ENCODE data around the gene TRIM46. TPM values are rescaled to one million over a fixed set of nuclear protein-coding genes. Genes with fewer than 3 reads are reported as not detected.
"Not testable (repeated sequence)": the region's sequence is repeated elsewhere in the genome, so short reads cannot be mapped to it uniquely, and the experiment has no call there.

The TRIM46 gene
- polyA plus RNA-seq, 2 donors: 0.19 to 0.47 TPM

DNA sequence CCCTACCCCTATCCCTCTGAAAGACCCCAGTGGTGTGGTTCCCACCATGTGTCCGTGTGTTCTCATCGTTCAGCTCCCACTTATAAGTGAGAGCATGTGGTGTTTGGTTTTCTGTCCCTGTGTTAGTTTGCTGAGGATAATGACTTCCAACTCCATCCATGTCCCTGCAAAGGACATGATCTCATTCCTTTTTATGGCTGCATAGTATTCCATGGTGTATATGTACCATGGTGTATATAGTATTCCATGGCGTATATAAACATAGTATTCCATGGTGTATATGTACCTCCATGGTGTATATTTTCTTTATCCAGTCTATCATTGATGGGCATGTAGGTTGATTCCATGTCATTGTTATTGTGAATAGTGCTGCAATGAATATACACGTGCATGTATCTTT is 9.9 kb upstream of the TRIM46 start:
- H3K36me3 ChIP-seq (ENCODE audit: control insufficient read depth in 2 of 2, insufficient read depth in 2 of 2, low read length in 1 of 2); H3K9me3 ChIP-seq (ENCODE audit: control insufficient read depth in 2 of 2, insufficient read depth in 1 of 2, low read depth in 1 of 2, low read length in 1 of 2); H3K27me3 ChIP-seq (ENCODE audit: control insufficient read depth in 1 of 2, insufficient read depth in 2 of 2, low read length in 2 of 2); H3K27ac ChIP-seq (ENCODE audit: low read depth in 2 of 2, low read length in 1 of 2); H3K4me1 ChIP-seq (ENCODE audit: control insufficient read depth in 2 of 2, insufficient read depth in 2 of 2, low read length in 1 of 2); H3K4me3 ChIP-seq (ENCODE audit: low read depth in 1 of 2, low read length in 2 of 2): not testable (repeated sequence)
- WGBS, 2 donors: 95 to 97% methylated on average over 4 of the region's 4 CpGs

- not testable (repeated sequence) for H3K27me3 ChIP-seq (ENCODE audit: control insufficient read depth in 1 of 2, insufficient read depth in 2 of 2, low read length in 2 of 2); H3K27ac ChIP-seq (ENCODE audit: low read depth in 2 of 2, low read length in 1 of 2); H3K4me1 ChIP-seq (ENCODE audit: control insufficient read depth in 2 of 2, insufficient read depth in 2 of 2, low read length in 1 of 2); H3K4me3 ChIP-seq (ENCODE audit: low read depth in 1 of 2, low read length in 2 of 2); H3K9me3 ChIP-seq (ENCODE audit: control insufficient read depth in 2 of 2, insufficient read depth in 1 of 2, low read depth in 1 of 2, low read length in 1 of 2); H3K36me3 ChIP-seq (ENCODE audit: control insufficient read depth in 2 of 2, insufficient read depth in 2 of 2, low read length in 1 of 2)
- WGBS, 2 donors: 89 to 96% methylated on average over 10 to 11 of the region's 11 CpGs
These were observed 9.0 kb upstream of the TRIM46 start for GRCh38 chr1:155164625-155165024.

GRCh38 chr1:155166051-155166470 is 7.6 kb upstream of the TRIM46 start:
- no peaks in the 10 kb centered on the region for H3K9me3 ChIP-seq (ENCODE audit: control insufficient read depth in 2 of 2, insufficient read depth in 1 of 2, low read depth in 1 of 2, low read length in 1 of 2)
- H3K27ac ChIP-seq (ENCODE audit: low read depth in 2 of 2, low read length in 1 of 2): no peak overlapping the region
- H3K4me1 ChIP-seq (ENCODE audit: control insufficient read depth in 2 of 2, insufficient read depth in 2 of 2, low read length in 1 of 2): peaks cover 0 to 3% of the 10 kb centered on the region in 2 donors
- peaks cover 0 to 11% of the 10 kb centered on the region in 2 donors for H3K36me3 ChIP-seq (ENCODE audit: control insufficient read depth in 2 of 2, insufficient read depth in 2 of 2, low read length in 1 of 2)
- no peak overlapping the region for H3K4me3 ChIP-seq (ENCODE audit: low read depth in 1 of 2, low read length in 2 of 2)
- 53 to 55% methylated on average over 8 of the region's 8 CpGs for WGBS, 2 donors
- no peaks in the 10 kb centered on the region for H3K27me3 ChIP-seq (ENCODE audit: control insufficient read depth in 1 of 2, insufficient read depth in 2 of 2, low read length in 2 of 2)

- peaks cover 0 to 3% of the 10 kb centered on the region in 2 donors for H3K4me1 ChIP-seq (ENCODE audit: control insufficient read depth in 2 of 2, insufficient read depth in 2 of 2, low read length in 1 of 2)
- peaks cover 0 to 11% of the 10 kb centered on the region in 2 donors for H3K36me3 ChIP-seq (ENCODE audit: control insufficient read depth in 2 of 2, insufficient read depth in 2 of 2, low read length in 1 of 2)
- no peak overlapping the region for H3K4me3 ChIP-seq (ENCODE audit: low read depth in 1 of 2, low read length in 2 of 2)
- 46 to 52% methylated on average over 20 to 27 of the region's 27 CpGs for WGBS, 2 donors
- no peaks in the 10 kb centered on the region for H3K27me3 ChIP-seq (ENCODE audit: control insufficient read depth in 1 of 2, insufficient read depth in 2 of 2, low read length in 2 of 2)
- peak overlapping the region; percentile 45 to 57 for H3K27ac ChIP-seq (ENCODE audit: low read depth in 2 of 2, low read length in 1 of 2)
- no peaks in the 10 kb centered on the region for H3K9me3 ChIP-seq (ENCODE audit: control insufficient read depth in 2 of 2, insufficient read depth in 1 of 2, low read depth in 1 of 2, low read length in 1 of 2)
These were observed 7.0 kb upstream of the TRIM46 start for GRCh38 chr1:155166471-155167165.

DNA sequence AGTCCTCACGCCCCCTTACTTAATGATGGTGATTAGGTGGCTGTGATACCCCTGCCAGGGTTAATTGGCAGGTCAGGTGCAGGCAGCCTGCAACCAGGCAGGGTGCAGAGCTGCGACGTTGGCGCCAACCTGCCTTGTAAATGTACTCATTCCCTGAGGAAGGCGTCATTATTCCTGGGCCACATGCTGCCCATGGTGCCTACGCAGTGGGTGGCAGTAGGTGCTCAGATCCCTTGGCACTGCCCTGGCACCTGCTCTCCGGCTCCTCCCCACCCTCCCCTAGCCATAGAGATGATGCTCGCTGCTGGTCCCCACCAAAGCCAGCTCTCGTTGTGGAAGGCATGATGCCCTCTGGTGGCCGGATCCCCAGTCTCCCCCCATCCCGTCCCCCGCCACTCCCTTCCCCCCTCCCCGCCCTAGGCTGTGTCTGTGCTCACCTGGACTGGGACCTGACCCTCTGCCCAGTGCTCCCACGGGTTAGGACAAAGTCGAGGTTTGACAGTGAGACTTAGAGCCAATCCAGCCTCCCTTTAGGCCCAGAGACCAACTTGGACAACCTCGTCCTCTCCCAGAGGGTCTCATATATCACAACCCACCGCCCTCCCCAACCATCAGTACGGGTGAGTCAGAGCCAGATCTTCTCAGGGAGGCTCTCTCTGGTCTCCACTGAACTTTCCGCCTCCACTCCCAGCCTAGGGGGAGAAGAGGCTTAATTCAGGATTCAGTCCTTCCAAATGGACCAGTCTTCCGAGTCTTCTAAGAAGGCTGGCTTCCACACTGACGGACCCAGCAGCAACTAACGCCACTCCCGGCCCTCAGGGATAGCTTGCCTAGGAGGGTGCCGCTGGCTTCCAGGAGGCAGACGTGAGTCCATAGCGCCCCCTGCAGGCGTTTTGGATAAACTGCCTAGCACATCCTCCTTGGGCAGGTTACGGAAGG is 6.2 kb upstream of the TRIM46 start:
- Histone ChIP-seq H3K4me3 (ENCODE audit: low read depth in 1 of 2, low read length in 2 of 2) (no peak overlapping the region), H3K4me1 (ENCODE audit: control insufficient read depth in 2 of 2, insufficient read depth in 2 of 2, low read length in 1 of 2) (peaks cover 0 to 3% of the 10 kb centered on the region in 2 donors), H3K27ac (ENCODE audit: low read depth in 2 of 2, low read length in 1 of 2) (peak overlapping the region; percentile 45 to 60), H3K9me3 (ENCODE audit: control insufficient read depth in 2 of 2, insufficient read depth in 1 of 2, low read depth in 1 of 2, low read length in 1 of 2) (no peaks in the 10 kb centered on the region), H3K36me3 (ENCODE audit: control insufficient read depth in 2 of 2, insufficient read depth in 2 of 2, low read length in 1 of 2) (peaks cover 0 to 11% of the 10 kb centered on the region in 2 donors), H3K27me3 (ENCODE audit: control insufficient read depth in 1 of 2, insufficient read depth in 2 of 2, low read length in 2 of 2) (no peaks in the 10 kb centered on the region)
- 7 to 8% methylated on average over 28 of the region's 28 CpGs for WGBS, 2 donors

DNA sequence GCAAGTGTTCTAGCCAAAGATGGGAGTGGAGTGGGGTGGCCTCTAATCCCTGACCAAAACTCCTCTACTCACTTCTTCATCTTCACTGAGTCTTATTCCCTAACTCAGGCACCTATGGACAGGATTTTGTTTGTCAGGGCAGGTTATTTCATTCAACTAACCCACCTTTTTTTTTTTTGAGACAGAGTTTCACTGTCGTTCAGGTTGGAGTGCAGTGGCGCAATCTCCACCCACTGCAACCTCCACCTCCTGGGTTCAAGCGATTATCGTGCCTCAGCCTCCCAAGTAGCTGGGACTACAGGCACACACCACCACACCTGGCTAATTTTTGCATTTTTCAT is 5.6 kb upstream of the TRIM46 start:
- peaks cover 0 to 11% of the 10 kb centered on the region in 2 donors for H3K36me3 ChIP-seq (ENCODE audit: control insufficient read depth in 2 of 2, insufficient read depth in 2 of 2, low read length in 1 of 2)
- WGBS, 2 donors: 42% methylated on average over 4 of the region's 4 CpGs
- not testable (repeated sequence) for H3K27ac ChIP-seq (ENCODE audit: low read depth in 2 of 2, low read length in 1 of 2); H3K27me3 ChIP-seq (ENCODE audit: control insufficient read depth in 1 of 2, insufficient read depth in 2 of 2, low read length in 2 of 2); H3K9me3 ChIP-seq (ENCODE audit: control insufficient read depth in 2 of 2, insufficient read depth in 1 of 2, low read depth in 1 of 2, low read length in 1 of 2); H3K4me1 ChIP-seq (ENCODE audit: control insufficient read depth in 2 of 2, insufficient read depth in 2 of 2, low read length in 1 of 2); H3K4me3 ChIP-seq (ENCODE audit: low read depth in 1 of 2, low read length in 2 of 2)

DNA sequence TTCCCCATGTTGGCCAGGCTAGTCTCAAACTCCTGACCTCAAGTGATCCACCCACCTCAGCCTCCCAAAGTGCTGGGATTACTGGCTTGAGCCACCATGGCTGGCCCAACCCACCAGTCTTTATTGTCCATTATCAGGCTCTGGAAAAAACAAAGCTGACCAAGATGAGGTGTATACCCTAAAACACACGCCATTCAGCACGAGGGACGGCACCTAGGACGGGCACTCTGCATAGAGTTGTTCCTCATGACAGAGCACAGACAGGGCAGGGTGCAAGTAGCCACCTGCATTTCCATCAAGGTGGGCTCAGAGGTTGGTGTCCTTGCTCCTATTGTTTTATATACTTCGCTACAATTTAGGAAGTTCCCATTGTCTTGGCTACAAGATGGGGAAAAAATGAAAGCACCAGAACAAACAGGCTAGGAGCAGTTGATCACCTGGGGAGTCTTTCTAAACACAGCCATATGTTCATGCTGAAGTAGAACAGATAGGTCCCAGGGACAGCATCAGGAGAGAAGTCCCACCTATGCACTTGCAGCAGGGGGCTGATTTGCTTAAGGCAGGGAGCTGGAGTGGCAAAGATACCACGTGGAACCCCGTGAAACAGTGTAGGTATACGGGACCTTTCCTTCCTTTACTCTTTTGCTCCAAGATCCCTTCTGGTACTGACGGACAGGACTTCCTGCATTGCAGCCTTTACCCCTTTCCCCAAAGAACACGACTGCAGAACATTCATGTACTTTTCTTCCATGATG is 5.0 kb upstream of the TRIM46 start:
- WGBS, 2 donors: 81 to 83% methylated on average over 10 of the region's 10 CpGs
- Histone ChIP-seq H3K4me1 (ENCODE audit: control insufficient read depth in 2 of 2, insufficient read depth in 2 of 2, low read length in 1 of 2) (peaks cover 0 to 3% of the 10 kb centered on the region in 2 donors), H3K4me3 (ENCODE audit: low read depth in 1 of 2, low read length in 2 of 2) (no peak overlapping the region), H3K27ac (ENCODE audit: low read depth in 2 of 2, low read length in 1 of 2) (no peak overlapping the region), H3K36me3 (ENCODE audit: control insufficient read depth in 2 of 2, insufficient read depth in 2 of 2, low read length in 1 of 2) (peaks cover 0 to 11% of the 10 kb centered on the region in 2 donors), H3K27me3 (ENCODE audit: control insufficient read depth in 1 of 2, insufficient read depth in 2 of 2, low read length in 2 of 2) (no peaks in the 10 kb centered on the region), H3K9me3 (ENCODE audit: control insufficient read depth in 2 of 2, insufficient read depth in 1 of 2, low read depth in 1 of 2, low read length in 1 of 2) (no peaks in the 10 kb centered on the region)

- peaks cover 0 to 3% of the 10 kb centered on the region in 2 donors for H3K4me1 ChIP-seq (ENCODE audit: control insufficient read depth in 2 of 2, insufficient read depth in 2 of 2, low read length in 1 of 2)
- H3K9me3 ChIP-seq (ENCODE audit: control insufficient read depth in 2 of 2, insufficient read depth in 1 of 2, low read depth in 1 of 2, low read length in 1 of 2): no peaks in the 10 kb centered on the region
- H3K36me3 ChIP-seq (ENCODE audit: control insufficient read depth in 2 of 2, insufficient read depth in 2 of 2, low read length in 1 of 2): peaks cover 0 to 11% of the 10 kb centered on the region in 2 donors
- no peak overlapping the region for H3K4me3 ChIP-seq (ENCODE audit: low read depth in 1 of 2, low read length in 2 of 2)
- no peak overlapping the region for H3K27ac ChIP-seq (ENCODE audit: low read depth in 2 of 2, low read length in 1 of 2)
- 67 to 73% methylated on average over 5 of the region's 5 CpGs for WGBS, 2 donors
- no peaks in the 10 kb centered on the region for H3K27me3 ChIP-seq (ENCODE audit: control insufficient read depth in 1 of 2, insufficient read depth in 2 of 2, low read length in 2 of 2)
These were observed 4.1 kb upstream of the TRIM46 start for GRCh38 chr1:155169541-155169940.

DNA sequence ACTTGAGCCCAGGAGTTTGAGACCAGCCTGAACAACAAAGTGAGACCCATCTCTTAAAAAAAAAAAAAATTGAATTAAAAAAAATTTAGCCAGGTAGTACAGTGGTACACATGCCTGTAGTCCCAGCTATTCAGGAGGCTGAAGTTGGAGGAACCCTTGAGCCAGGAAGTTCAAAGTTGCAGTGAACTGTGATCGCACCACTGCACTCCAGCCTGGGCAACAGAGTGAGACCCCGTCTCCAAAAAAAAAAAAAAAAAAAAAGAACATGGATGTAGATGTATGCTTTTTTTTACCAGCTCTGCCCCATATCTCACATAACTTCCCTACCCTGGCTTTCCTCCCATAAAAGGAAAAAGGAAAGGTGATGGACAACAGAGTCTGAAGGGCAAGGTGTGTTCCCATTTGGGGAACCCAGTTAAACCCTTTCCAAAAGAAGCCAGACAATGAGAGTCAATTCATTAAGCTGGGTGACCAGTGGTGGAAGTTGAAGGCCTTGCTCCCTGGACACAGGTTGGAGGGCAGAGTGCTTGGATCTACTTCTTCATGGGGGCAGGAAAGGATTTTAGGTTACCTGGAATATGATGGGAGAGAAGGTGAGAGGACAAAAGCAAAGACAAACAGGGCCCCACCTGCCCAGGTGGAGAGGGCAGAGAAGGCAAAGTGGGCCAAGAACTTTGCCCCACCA is 3.4 kb upstream of the TRIM46 start:
- H3K36me3 ChIP-seq (ENCODE audit: control insufficient read depth in 2 of 2, insufficient read depth in 2 of 2, low read length in 1 of 2): peaks cover 0 to 11% of the 10 kb centered on the region in 2 donors
- peaks cover 0 to 3% of the 10 kb centered on the region in 2 donors for H3K4me1 ChIP-seq (ENCODE audit: control insufficient read depth in 2 of 2, insufficient read depth in 2 of 2, low read length in 1 of 2)

More for the DNA sequence above, 3.4 kb upstream of the TRIM46 start:
- no peak overlapping the region for H3K4me3 ChIP-seq (ENCODE audit: low read depth in 1 of 2, low read length in 2 of 2)
- no peak overlapping the region for H3K27ac ChIP-seq (ENCODE audit: low read depth in 2 of 2, low read length in 1 of 2)
- 89 to 94% methylated on average over 2 of the region's 2 CpGs for WGBS, 2 donors
- no peaks in the 10 kb centered on the region for H3K9me3 ChIP-seq (ENCODE audit: control insufficient read depth in 2 of 2, insufficient read depth in 1 of 2, low read depth in 1 of 2, low read length in 1 of 2)
- H3K27me3 ChIP-seq (ENCODE audit: control insufficient read depth in 1 of 2, insufficient read depth in 2 of 2, low read length in 2 of 2): no peaks in the 10 kb centered on the region

All from esophagus (tissue), 2 donors.